T-helper 1 cell treated with Interleukin-12 subunit alpha and Interleukin-12 subunit beta and Interleukin-4 antibody, amounts not matched to agents 30 ng/mL and 1 ng/mL, for 36 hours (primary cell): ENCODE data around the gene RNF7. TPM values are rescaled to one million over a fixed set of nuclear protein-coding genes. Genes with fewer than 3 reads are reported as not detected.
"Not testable (repeated sequence)": the region's sequence is repeated elsewhere in the genome, so short reads cannot be mapped to it uniquely, and the experiment has no call there.

ENCODE experiments used
- intact Hi-C: fragments of 100-400 bp; cut with micrococcal nuclease; formaldehyde crosslinking; loops from one replicate; pipeline ENCODE4 v1.15.1; 2024
- total RNA-seq: library from RNA; stranded (reverse); gene quantifications from 2 replicates; pipeline ENCODE4 v1.2.3, GENCODE V29; 2022

RNF7 gene
- total RNA-seq, 1 donor from 2014 or later = 63.8 TPM

DNA sequence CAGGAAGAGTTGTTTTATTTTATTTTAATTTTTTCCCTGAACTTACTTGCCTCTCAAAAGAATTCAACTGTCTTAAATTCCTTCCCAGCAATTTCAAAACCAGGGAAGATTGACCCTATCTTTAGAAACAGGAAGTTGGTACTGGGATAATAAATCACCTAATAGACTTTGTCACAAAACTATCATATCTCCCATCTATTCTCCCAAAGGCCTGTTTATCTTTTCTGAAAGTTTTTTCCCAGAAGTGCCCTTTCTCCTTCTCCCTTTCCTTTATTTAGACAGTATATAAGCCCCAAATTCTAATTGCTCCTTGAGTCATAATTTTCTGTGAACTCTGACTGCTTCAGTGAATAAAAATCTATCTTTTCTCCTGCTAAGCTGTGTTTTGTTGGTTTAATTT is 2.9 kb upstream of the RNF7 start:
- intact Hi-C loops = loop anchor here (5.0 to 10.0 kb wide), 5 partner anchors 158 to 990 kb away; partner anchors contain the start of genes PLS1, PXYLP1 and TRPC1

DNA sequence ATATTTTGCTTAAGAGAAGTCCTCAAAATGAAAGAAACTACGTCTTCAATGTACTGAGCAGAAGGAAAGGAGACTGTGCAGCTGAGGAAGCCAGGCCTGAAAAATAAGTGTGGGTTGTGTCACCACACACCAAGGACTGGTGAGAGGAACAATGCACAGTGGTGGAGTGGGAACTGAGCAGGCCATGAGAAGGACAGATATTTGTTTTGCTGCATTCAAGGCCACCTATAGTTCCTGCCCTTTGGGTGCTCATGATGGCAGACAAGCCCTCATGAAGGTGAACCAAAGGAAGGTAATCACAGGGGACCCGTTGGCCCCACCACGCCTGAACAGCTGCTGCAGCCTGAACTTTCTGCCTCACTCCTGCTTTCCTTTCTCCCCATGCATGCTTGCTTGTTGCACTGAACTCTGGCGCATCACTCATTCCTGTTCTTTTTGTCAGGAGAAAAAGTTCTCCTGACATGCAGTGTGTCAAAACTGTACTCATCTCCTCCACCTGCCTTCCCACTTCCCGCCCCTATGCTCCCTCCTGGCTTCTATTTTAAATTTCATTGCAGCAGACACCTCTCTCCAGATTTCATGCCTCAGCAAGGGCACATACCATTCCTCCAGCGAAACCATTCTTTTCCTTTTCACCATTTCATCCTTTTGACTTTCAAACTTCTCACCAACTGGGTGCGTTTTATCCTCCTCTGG is 2.2 kb upstream of the RNF7 start:
- intact Hi-C loops = loop anchor here (5.0 to 10.0 kb wide), 5 partner anchors 159 to 989 kb away; partner anchors contain the start of genes PLS1, PXYLP1 and TRPC1

DNA sequence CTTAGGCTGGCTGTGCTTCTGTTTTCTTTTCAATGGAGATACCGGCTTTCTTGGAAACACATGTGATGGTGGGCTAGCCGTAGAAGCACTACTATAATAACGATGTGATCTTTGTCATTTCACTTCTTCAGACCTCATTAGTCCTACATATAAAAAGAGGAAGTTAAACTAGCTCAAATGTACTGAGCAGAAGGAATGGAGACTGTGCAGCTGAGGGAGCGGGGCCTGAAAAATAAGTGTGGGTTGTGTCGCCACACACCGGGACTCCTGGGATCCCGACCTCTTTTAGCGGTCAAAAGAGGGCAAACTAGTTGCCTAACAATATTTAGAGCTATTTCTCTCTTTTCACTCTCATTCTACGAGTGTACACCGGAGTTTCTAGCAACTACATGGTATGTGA is 1.0 kb upstream of the RNF7 start:
- intact Hi-C loops = loop anchor here (5.0 to 10.0 kb wide), 5 partner anchors 160 to 988 kb away; partner anchors contain the start of genes PLS1, PXYLP1 and TRPC1

DNA sequence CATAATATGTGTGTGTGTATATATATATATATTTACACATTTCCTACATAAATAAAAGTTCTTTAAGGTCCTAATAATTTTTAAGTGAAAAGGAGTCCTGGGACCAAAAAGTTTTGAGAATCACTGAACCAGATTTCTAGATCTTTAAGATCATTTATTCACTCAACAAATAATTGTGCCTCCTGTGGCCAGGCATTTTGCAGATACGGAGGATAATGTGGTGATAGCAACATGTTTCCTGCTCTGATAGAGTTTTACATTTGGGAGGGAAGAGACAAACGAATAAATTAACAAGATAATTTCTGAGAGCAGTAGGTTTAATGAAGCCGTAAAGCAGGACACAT is 448 bp upstream of the RNF7 start:
- intact Hi-C loops = loop anchor here (1.0 to 10.0 kb wide), 22 partner anchors 51 to 1263 kb away; partner anchors contain the start of genes ATR, GK5, PLS1 and PXYLP1

DNA sequence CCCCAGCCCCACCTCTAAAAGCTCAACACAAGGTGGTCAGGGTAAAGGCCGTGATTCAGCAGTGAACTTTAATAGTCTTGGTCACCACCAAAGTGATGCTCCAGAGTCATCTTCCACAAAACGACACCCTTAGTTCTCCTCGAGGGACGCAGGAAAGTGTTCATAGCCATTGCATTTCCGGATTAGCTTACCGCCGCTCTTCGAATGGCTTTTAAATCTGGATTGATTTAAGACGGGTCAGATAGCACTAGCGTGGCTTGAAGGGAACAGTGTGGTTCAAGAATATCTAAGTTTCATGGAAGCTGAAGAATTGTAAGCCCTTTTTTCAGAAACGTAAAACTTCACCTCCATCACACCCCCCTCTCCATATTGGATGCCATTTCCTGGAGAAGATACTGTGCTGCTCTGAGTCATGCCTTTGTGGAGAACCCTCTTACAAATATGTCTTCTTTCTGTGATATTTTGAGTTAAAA is 829 bp downstream of the RNF7 start:
- intact Hi-C loops = loop anchor here (1.0 to 10.0 kb wide), 24 partner anchors 52 to 1262 kb away; partner anchors contain the start of genes ATR, GK5, PLS1 and PXYLP1

DNA sequence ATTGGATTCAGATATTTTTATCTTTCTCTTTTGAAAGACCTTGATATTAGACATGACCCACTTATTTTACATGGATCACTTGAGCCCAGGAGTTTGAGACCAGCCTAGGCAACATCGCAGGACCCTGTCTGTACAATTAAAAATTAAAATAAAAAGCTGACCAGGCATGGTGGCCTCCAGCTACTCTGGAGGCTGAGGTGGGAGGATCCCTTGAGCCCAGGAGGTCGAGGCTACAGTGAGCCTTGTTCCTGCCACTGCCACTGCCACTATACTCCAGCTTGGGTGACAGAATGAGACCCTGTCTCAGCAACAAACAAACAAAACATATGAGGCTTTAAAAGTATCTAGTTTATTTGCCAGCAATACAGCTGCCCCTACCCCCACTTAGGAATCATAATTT is 1.6 kb downstream of the RNF7 start:
- intact Hi-C loops = loop anchor here (1.0 to 10.0 kb wide), 12 partner anchors 53 to 1261 kb away; partner anchors contain the start of genes ATR, PLS1, PXYLP1 and RASA2

DNA sequence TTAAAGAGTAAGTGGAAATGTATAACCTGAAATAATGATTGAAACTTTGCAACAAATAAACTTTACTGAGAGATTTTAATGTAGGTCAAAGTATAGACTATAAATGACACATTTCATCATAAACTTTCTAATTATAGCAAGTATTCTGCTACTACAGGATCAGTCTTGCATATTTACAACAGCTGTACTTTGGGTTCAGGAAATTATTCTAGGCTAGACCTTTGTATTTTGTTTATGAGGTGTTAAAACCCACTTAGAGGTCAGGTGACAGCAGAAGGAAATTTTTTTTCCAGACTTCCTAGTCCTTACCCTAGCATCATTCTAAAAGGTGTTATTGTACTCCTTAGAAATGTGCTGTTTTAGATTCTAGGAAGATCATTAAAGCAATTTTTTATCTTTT is 2.3 kb downstream of the RNF7 start:
- intact Hi-C loops = no loop called here

DNA sequence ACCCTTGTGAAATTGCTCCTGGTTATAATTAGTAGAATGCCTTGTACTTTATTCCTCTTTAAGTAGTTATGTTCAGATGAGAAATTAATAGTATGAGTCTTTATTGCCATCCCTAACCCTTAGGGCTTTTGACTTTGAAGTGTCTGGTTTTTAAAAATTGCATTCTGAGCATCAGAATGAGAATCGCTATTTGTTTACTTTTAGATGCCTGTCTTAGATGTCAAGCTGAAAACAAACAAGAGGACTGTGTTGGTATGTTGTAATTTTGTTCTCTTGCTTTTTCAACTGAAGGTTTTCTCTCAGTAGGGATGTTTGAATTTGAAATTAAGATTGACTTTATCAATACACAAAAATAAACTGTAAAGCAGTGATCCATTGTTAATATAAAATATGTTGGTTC is 5.2 kb downstream of the RNF7 start:
- intact Hi-C loops = no loop called here

DNA sequence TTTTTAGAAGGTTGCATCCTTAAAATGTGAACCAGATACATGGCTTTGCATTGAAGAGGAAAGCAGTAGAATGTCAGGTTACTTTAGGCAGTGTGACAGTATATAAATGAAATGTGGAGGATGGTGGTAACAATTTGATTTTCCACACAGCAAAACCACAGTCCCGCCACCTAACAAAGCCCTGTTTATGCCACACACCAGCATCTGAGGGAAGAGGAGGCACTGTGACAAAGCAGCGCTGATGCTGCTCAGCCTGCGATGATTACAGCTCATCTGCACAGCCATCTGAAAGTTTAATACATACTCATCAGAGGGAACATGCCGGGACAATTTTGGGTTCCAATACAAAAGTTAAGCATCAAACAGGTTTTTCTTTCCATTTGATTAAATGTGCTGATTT is 8.9 kb downstream of the RNF7 start:
- intact Hi-C loops = no loop called here

DNA sequence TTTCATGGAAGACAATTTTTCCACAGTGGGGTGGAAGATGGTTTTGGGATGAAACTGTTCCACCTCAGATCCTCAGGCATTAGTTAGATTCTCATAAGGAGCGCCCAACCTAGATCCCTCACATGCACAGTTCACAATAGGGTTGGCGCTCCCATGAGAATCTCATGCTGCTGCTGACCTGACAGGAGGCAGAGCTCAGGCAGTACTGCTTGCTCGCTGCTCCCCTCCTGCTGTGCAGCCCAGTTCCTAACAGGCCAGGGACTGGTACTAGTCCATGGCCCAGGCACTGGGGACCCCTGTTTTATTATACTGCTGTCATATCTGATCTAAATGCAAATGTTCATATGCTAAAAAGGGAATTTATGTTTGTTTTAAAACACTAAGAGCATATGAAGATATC is 15.3 kb downstream of the RNF7 start:
- intact Hi-C loops = no loop called here

DNA sequence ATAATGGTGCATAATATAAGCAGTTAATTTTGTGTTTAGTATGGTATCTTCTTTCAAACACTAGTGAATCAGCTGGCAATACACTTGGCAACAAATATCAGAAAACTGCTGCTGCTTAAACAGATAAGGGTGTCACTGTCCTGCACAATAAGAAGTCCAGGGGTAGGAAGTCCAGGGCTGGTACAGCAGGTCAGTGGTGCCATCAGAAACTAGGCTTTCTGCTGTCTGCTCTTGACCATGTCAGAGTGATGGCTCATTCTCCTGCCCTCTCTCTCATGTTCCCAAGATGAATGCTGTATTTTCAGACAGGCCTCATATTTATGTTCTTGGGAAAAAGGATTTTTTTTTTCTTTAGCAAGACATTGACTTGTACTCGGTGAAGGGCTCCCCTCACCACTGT is 15.9 kb downstream of the RNF7 start:
- intact Hi-C loops = no loop called here

DNA sequence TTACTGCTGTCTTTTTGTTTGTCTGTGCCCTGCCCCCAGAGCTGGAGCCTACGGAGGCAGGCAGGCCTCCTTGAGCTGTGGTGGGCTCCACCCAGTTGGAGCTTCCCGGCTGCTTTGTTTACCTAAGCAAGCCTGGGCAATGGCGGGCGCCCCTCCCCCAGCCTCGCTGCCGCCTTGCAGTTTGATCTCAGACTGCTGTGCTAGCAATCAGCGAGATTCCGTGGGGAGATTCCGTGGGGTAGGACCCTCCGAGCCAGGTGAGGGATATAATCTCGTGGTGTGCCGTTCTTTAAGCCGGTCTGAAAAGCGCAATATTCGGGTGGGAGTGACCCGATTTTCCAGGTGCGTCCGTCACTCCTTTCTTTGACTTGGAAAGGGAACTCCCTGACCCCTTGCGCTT is 24.5 kb downstream of the RNF7 start:
- intact Hi-C loops = not testable (repeated sequence)

DNA sequence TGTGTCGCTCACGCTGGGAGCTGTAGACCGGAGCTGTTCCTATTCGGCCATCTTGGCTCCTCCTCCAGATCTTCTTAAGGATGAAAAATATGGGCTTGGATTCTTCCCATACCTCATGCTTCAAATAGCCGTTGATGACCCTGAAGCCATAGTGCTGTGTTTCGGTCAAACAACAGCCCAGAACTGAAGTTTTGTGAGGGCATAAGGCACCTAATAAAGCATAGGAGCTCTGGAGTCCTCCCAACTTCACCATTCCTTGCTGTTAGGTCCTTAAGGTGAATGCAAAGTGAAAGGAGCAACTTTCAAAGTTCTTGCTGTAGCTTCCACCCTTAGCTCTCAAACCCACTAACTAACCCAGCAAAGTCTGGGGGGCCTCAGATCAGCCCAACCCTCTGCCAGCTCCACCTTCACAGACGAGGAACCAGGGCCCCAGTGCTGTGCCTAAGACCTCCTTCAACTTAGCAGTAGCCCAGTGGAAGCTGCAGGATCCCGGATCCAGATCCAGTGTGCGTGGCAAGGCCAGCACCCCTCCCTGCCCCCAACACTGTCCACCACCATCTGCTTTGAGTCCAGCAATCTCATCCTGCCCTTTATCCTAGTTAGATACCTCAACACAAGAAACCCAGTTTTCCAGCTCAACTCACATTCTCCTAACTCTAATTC is 25.1 kb downstream of the RNF7 start, which contains the start of gene GRK7:
Gene GRK7, plus strand, starts transcription at position 321 of the 663 bp plus-strand sequence. CDS start 14,877 bp downstream, outside the sequence.
- intact Hi-C loops = no loop called here

DNA sequence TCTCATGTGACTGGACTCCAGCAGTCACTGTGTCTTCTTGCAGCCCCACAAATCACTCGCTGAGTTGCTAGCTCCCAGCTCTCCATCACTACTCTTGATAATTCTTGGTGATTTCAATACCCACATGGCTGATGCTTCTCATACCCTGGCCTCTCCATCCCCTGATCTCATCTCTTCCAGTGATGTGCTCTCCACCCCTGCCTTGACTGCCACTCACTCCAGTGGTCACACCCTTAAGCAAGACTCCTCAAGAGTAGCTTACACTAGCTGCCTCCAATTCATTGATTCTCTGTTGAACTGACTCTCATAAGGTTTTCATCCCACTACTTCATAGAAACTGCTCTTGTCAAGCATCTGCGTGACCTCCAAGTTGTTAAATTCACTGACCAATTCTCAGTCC is 25.9 kb downstream of the RNF7 start:
- intact Hi-C loops = no loop called here

DNA sequence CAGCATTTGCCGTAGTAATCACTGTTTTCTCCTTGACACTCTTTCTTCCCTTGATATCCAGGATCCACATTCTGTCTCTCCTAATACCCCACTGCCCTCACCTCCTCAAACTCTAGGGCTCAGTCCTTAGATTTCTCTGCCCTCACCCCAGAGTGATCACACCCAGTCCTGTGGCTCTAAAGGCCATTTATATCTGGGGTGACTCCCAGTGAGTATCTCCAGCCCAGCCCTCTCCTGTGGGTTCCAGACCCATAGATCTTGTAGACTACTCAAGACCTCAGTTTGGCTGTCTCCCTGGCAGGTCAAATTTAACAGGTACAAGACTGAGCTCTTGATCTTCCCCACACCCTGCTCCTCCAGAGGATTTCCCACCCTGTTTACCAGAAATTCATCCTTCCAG is 26.4 kb downstream of the RNF7 start:
- intact Hi-C loops = no loop called here

DNA sequence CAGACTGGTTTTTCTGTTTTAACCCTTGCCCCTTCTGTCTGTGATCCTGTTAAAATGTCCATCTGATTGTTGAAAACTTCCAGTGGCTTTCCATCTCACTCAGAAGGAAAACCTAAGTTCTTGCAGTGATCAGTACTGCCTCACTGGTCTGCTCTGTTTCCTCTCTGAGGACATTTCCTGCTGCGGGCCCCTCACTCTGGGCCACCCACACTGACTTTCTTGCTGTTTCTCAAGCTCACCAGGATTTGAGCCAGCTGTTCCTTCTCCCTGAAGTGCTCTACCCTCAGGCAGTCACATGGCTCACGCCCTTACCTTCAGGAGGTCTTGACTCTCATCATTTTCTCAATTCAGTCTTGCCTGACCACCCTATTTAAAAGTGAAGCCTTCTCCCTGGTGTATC is 26.9 kb downstream of the RNF7 start:
- intact Hi-C loops = no loop called here

DNA sequence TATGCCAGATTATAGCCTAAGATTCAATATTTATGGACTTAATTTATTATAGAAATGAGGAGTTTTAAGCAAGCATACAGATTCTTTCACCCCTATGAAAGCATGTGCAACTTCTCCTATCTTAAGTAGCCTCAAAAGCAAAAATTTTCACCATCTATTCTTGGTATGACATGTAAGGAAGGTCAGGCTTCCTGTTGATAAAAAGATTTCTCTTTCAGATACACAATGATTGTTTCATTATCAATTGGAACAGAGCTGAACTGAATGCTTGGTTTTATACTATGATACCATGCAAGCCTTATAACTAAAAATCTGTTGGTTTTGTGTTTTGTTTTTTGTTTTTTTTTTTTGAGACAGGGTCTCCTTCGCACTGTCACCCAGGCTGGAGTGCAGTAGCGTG is 29.0 kb downstream of the RNF7 start:
- intact Hi-C loops = no loop called here

DNA sequence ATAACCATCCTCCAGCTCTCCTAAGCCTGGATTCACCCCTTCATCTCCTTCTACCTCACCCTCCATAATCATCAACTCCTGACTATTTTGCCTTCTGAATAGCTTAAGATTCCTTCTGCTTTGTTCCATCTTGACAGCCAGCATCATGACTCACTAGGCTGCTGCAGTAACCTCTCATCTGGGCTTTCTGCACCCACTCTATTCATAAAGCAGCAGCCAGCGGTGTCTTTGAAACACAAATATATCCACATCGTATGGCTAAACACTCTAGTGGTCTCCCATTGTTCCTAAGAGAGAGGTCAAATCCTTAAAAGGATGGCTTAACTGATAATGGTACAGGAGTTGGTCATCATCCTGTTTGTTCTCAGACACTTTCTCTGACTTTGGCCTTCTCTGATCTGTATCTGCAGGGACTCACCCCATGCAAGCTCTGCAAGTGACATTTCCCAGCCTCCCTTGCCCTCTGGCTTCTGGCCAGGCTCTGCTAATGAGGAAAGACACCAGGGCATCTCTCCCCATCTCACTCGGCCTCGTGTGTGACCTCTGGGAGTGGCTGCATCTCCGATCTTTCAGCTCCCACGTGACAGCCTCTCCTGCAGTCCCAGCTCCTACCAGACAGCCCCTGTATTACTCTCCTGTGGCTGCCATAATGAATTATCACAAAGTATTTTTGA is 31.3 kb downstream of the RNF7 start:
- intact Hi-C loops = no loop called here

DNA sequence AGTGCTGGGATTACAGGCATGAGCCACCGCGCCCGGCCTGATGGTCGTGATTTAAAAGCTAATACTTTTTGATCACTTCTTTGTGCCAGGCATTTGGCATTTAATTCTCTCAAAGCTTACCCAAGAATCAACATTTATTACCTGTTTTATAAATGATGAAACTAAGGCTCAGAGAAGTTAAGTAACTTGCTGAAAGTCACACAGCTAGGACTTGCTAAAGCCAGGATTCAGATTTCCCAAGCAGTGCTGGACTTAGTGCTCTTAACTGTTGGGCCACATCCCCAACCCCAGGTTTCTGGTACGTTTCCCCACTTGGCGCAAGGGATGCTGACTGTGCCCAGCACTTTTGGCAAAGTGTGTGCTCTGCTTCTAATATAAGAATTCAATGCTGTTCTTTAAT is 35.6 kb downstream of the RNF7 start:
- intact Hi-C loops = no loop called here

DNA sequence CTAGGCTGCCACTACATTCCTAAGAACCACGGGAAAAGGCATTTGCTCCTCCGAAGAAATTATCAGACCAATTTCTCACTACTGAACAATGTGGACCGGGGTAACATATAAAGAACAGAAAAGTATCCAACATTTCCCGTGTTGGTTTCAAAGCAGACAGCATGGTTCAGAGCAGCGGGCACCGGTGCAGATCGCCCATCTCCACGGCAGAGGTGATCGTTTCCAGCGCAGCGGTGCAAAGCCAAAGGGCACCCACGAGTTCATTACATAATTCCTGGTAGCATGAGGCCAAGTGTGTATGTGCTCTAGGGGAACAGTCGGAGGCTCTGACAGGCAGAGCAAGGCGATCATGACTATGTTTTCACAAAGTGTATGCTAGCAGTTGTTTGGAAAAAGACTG is 38.3 kb downstream of the RNF7 start:
- intact Hi-C loops = no loop called here

DNA sequence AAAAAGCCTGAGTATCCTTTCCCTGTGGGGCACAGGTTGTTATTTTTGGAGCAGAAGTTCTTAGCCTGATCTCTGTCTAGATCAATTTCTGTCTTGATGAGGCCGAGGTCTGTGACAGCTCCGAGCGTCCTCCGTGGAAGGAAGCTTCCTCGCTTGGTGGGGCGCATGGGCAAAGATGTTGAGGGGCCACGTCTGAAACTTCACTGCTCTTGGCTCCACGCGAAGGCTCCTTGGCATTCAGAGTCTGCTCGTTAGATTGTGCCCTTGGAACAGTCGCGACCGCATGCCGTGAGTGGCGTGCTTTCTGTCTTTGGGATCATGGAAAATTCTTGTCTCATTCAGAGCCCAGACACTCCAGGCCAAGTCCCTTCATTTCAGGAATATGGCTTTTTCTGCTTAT is 38.8 kb downstream of the RNF7 start:
- intact Hi-C loops = no loop called here
